ENCODE results near the gene GAGE12E. TPM values are rescaled to one million over a fixed set of nuclear protein-coding genes. Genes with fewer than 3 reads are reported as not detected.

The GAGE12E gene
- total RNA-seq, 1 donor from 2014 or later = not detected

Other genes with a start within 250 kb of the GAGE12E start
- not detected in 2 replicates for gene GAGE10, start 247.6 kb upstream of the GAGE12E start, total RNA-seq
- gene GAGE12J, start 229.3 kb upstream of the GAGE12E start, total RNA-seq = not detected in 2 replicates
- not detected in 2 replicates for gene GAGE13, start 219.7 kb upstream of the GAGE12E start, total RNA-seq
- gene GAGE12C, start 19.1 kb upstream of the GAGE12E start, total RNA-seq = not detected in 2 replicates
- not detected in 2 replicates for gene GAGE12D, start 9.6 kb upstream of the GAGE12E start, total RNA-seq
- not detected in 2 replicates for gene GAGE12F, start 9.6 kb downstream of the GAGE12E start, total RNA-seq
- not detected in 2 replicates for gene GAGE12G, start 19.1 kb downstream of the GAGE12E start, total RNA-seq
- not detected in 2 replicates for gene GAGE12H, start 28.7 kb downstream of the GAGE12E start, total RNA-seq
- gene GAGE2A, start 38.2 kb downstream of the GAGE12E start, total RNA-seq = not detected in 2 replicates
- not detected in 2 replicates for gene GAGE1, start 47.7 kb downstream of the GAGE12E start, total RNA-seq
- gene PAGE1, start 144.7 kb downstream of the GAGE12E start, total RNA-seq = not detected in 2 replicates